IgD-negative memory B cell (primary cell): ENCODE data around the gene PCCA. TPM values are rescaled to one million over a fixed set of nuclear protein-coding genes. Genes with fewer than 3 reads are reported as not detected.
"Not testable (repeated sequence)": the region's sequence is repeated elsewhere in the genome, so short reads cannot be mapped to it uniquely, and the experiment has no call there.

Experiments
- H3K27ac Mint-ChIP-seq, 3 donors: one replicate each; pipeline ENCODE4 v1.8.0; 2020 to 2022; ENCODE audit warnings: mild to moderate bottlenecking in 3 of 3, mixed read lengths in 3 of 3, moderate library complexity in 1 of 3
- H3K27me3 Mint-ChIP-seq: one replicate; pipeline ENCODE4 v1.8.0; 2021; ENCODE audit warnings: mixed read lengths
- H3K36me3 Mint-ChIP-seq: one replicate; pipeline ENCODE4 v1.8.0; 2020; ENCODE audit warnings: mild to moderate bottlenecking, mixed read lengths
- H3K4me1 Mint-ChIP-seq, 3 donors: one replicate each; pipeline ENCODE4 v1.8.0; 2020 to 2022; ENCODE audit warnings: mixed read lengths in 3 of 3, mild to moderate bottlenecking in 1 of 3
- H3K4me3 Mint-ChIP-seq, 4 donors: one replicate each; pipeline ENCODE4 v1.8.0; 2020 to 2022; ENCODE audit warnings: mild to moderate bottlenecking in 4 of 4, mixed read lengths in 4 of 4, moderate library complexity in 3 of 4
- H3K9me3 Mint-ChIP-seq, 3 donors: one replicate each; pipeline ENCODE4 v1.8.0; 2020 to 2021; ENCODE audit warnings: mixed read lengths in 3 of 3, mild to moderate bottlenecking in 1 of 3
- polyA plus RNA-seq: library from polyadenylated mRNA; unstranded; fragments of 300-500 nt; fragmentation: Illumina TruSeq; gene quantifications from one replicate; pipeline ENCODE4 v1.2.3, GENCODE V29; 2021

PCCA gene
- polyA plus RNA-seq, 1 donor from 2014 or later = 8.5 TPM

DNA sequence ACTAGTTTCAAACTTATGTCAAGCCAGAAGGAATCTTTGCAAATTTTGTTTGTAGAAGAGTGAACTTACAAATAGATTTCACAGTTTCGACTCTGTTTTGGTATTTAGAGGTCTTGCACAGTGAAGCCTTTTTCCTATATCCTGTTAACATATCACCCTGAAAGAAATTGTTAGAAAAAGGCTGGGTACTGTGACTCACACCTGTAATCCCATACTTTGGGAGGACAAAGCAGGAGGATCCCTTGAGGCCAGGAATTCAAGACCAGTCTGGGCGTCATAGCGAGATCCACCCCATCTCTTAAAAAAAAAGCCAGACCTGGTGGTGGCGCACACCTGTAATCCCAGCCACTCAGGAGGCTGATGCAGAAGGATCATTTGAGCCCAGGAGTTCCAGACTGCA, 275.7 kb downstream of the PCCA start:
- no peak overlapping the region for H3K27ac Mint-ChIP-seq
- H3K4me3 Mint-ChIP-seq = no peak overlapping the region
- no peaks in the 10 kb centered on the region for H3K9me3 Mint-ChIP-seq
- H3K27me3 Mint-ChIP-seq = no peaks in the 10 kb centered on the region
- H3K36me3 Mint-ChIP-seq = peaks cover 6% of the 10 kb centered on the region
- no peaks in the 10 kb centered on the region for H3K4me1 Mint-ChIP-seq

GRCh38 chr13:100365680-100366079, 276.8 kb downstream of the PCCA start:
- no peaks in the 10 kb centered on the region for H3K27me3 Mint-ChIP-seq
- H3K9me3 Mint-ChIP-seq = peaks cover 0 to 3% (median 1%) of the 10 kb centered on the region in 3 donors
- H3K4me1 Mint-ChIP-seq = no peaks in the 10 kb centered on the region
- no peak overlapping the region for H3K27ac Mint-ChIP-seq
- peaks cover 7% of the 10 kb centered on the region for H3K36me3 Mint-ChIP-seq
- H3K4me3 Mint-ChIP-seq = no peak overlapping the region

GRCh38 chr13:100378533-100378932, 289.6 kb downstream of the PCCA start:
- Mint-ChIP-seq H3K36me3 (peaks cover 35% of the 10 kb centered on the region), H3K4me1 (peaks cover 0 to 2% (median 0%) of the 10 kb centered on the region in 3 donors), H3K4me3 (peak overlapping the region in 1 of 4 donors; percentile 23), H3K27ac (no peak overlapping the region), H3K27me3 (peaks cover 1% of the 10 kb centered on the region), H3K9me3 (peaks cover 13 to 28% (median 22%) of the 10 kb centered on the region in 3 donors)

DNA sequence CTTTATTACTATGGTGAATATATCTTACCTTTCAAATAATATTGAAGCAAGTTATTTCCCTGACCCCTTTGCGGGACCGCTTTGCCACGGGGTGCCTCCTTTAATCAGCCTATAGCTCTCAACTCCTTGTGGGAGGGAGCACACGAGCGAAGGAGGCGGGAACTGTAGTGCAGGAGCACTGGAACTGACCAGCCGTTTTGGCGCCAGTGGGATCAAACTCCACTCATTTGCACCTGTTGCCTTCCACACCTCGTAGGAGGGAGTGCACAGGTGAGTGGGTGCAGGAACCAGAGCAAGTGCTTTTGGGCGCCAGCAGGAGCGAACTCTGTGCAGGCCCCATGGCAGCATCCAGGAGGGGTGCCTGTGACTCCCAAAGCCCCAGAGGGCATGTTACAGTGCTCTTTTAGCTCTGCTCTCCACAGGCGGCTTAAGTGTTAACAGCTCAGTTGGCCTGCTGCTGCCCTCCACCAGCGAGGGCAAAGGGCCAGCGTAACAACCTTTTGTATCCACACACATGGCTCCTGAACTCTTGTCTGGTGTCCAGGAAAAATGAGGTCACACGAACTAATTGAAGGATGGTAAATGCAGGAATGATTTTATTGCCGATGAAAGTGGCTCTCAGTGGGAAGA, 292.8 kb downstream of the PCCA start:
- no peak overlapping the region for H3K27ac Mint-ChIP-seq
- peaks cover 0 to 2% (median 0%) of the 10 kb centered on the region in 3 donors for H3K4me1 Mint-ChIP-seq
- peaks cover 1% of the 10 kb centered on the region for H3K27me3 Mint-ChIP-seq
- peaks cover 21% of the 10 kb centered on the region for H3K36me3 Mint-ChIP-seq
- peaks cover 13 to 23% (median 13%) of the 10 kb centered on the region in 3 donors for H3K9me3 Mint-ChIP-seq
- H3K4me3 Mint-ChIP-seq = no peak overlapping the region

- Mint-ChIP-seq H3K4me1 (peaks cover 0 to 1% (median 0%) of the 10 kb centered on the region in 3 donors), H3K4me3 (no peak overlapping the region), H3K27me3 (peaks cover 1% of the 10 kb centered on the region), H3K9me3 (peaks cover 8 to 17% (median 8%) of the 10 kb centered on the region in 3 donors), H3K36me3 (peaks cover 22% of the 10 kb centered on the region), H3K27ac (no peak overlapping the region)
Measured at GRCh38 chr13:100382785-100383184, 293.9 kb downstream of the PCCA start.

GRCh38 chr13:100387416-100387815, 298.5 kb downstream of the PCCA start:
- Mint-ChIP-seq H3K9me3 (no peaks in the 10 kb centered on the region), H3K4me3 (no peak overlapping the region)

GRCh38 chr13:100388150-100388549, 299.3 kb downstream of the PCCA start:
- H3K4me3 Mint-ChIP-seq, H3K9me3 Mint-ChIP-seq, H3K27ac Mint-ChIP-seq, H3K4me1 Mint-ChIP-seq, H3K27me3 Mint-ChIP-seq, H3K36me3 Mint-ChIP-seq: not testable (repeated sequence)

More at GRCh38 chr13:100387416-100387815, 298.5 kb downstream of the PCCA start:
- Mint-ChIP-seq H3K27ac (no peak overlapping the region), H3K4me1 (no peaks in the 10 kb centered on the region), H3K36me3 (peaks cover 9% of the 10 kb centered on the region), H3K27me3 (no peaks in the 10 kb centered on the region)

DNA sequence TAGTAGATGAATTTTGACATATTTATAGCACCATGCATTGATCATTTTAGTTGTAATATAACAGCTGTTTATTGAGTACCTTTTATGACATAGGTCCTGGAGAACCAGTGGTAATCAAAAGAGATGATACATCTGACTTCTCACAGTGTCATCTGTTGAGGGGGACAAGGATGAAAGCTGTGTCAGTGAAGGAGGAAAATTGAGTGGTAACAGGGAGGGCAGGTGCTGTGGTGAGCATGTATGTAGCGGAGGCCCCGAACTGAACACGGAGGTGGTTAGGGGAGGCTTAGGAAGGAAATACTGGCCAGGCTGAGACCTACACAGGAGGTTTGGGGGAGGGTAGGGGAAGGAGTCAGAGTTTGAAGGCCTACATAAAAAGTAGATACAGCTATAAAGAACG, 300.0 kb downstream of the PCCA start:
- Mint-ChIP-seq H3K27me3 (no peaks in the 10 kb centered on the region), H3K4me1 (peaks cover 0 to 1% (median 0%) of the 10 kb centered on the region in 3 donors), H3K36me3 (peaks cover 9% of the 10 kb centered on the region), H3K27ac (no peak overlapping the region), H3K9me3 (no peaks in the 10 kb centered on the region), H3K4me3 (no peak overlapping the region)

DNA sequence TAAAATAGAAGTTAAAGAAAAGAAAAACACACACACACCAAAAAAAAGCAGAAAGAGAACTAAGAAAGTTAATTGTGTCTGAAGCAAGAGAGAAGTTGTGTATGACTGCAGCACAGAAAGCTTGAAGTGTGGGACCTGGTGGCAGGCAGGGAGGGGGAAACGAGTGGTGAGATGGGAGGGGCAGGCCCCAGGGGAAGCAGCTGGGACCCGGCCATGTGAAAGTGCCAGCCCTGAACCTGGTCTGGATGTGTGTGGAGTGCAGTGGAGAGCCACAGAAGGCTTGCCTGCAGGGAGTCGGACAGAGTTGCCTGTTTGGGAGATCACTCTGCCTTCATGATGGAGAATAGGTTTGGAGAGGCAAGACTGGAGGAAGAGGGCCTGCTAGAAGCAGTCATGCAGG, 300.7 kb downstream of the PCCA start:
- Mint-ChIP-seq H3K27me3 (no peaks in the 10 kb centered on the region), H3K27ac (no peak overlapping the region), H3K4me3 (no peak overlapping the region), H3K4me1 (peaks cover 0 to 1% (median 0%) of the 10 kb centered on the region in 3 donors), H3K9me3 (no peaks in the 10 kb centered on the region), H3K36me3 (peaks cover 9% of the 10 kb centered on the region)

GRCh38 chr13:100392709-100393630, 304.1 kb downstream of the PCCA start:
- peaks cover 0 to 1% (median 0%) of the 10 kb centered on the region in 3 donors for H3K4me1 Mint-ChIP-seq
- H3K36me3 Mint-ChIP-seq = no peaks in the 10 kb centered on the region
- H3K4me3 Mint-ChIP-seq = no peak overlapping the region
- no peaks in the 10 kb centered on the region for H3K9me3 Mint-ChIP-seq
- H3K27me3 Mint-ChIP-seq = no peaks in the 10 kb centered on the region
- H3K27ac Mint-ChIP-seq = no peak overlapping the region

DNA sequence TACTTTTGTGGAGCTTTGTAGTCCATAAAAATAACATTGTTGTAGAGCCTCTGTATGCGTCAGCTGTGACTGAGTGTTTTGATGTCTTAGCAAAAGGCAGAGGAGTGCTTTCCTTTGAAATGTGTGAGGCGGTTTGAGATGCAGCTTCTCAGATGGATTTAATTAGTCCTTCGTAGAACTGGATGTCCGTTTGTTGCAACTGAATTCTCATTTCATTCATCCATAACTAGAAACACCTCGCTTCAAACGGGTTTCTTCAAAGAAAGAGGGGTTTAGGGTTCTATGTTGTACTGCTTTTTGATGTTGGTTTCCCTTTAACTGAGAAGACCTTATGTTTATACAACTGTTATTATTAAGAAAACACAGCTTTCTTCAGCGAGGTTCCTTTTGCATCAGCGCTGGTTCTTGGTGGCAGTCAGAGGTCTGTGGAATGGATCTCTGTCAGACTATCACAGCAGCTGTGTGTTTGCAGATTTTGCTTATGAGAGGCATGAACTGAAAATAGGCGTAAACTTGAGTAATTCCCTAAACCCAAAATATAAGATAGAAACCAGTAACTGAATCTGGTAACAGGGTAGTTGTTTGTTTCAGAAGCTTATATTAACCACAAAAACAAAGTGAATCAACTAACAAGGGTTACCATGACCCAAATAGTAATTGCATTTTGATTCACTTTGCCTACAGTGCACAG, 305.3 kb downstream of the PCCA start:
- H3K27me3 Mint-ChIP-seq = no peaks in the 10 kb centered on the region
- H3K27ac Mint-ChIP-seq = no peak overlapping the region
- no peaks in the 10 kb centered on the region for H3K9me3 Mint-ChIP-seq
- no peak overlapping the region for H3K4me3 Mint-ChIP-seq
- peaks cover 0 to 1% (median 0%) of the 10 kb centered on the region in 3 donors for H3K4me1 Mint-ChIP-seq
- no peaks in the 10 kb centered on the region for H3K36me3 Mint-ChIP-seq

- no peaks in the 10 kb centered on the region for H3K27me3 Mint-ChIP-seq
- H3K4me3 Mint-ChIP-seq = no peak overlapping the region
- H3K36me3 Mint-ChIP-seq = no peaks in the 10 kb centered on the region
- peaks cover 0 to 1% (median 0%) of the 10 kb centered on the region in 3 donors for H3K4me1 Mint-ChIP-seq
- H3K9me3 Mint-ChIP-seq = peaks cover 0 to 2% (median 2%) of the 10 kb centered on the region in 3 donors
- no peak overlapping the region for H3K27ac Mint-ChIP-seq
Measured at GRCh38 chr13:100395698-100396373, 306.9 kb downstream of the PCCA start.

- Mint-ChIP-seq H3K9me3 (peaks cover under 1 to 4% (median 2%) of the 10 kb centered on the region in 3 donors), H3K27ac (no peak overlapping the region), H3K4me1 (peaks cover 0 to 1% (median 0%) of the 10 kb centered on the region in 3 donors), H3K4me3 (no peak overlapping the region), H3K27me3 (no peaks in the 10 kb centered on the region), H3K36me3 (no peaks in the 10 kb centered on the region)
Measured at GRCh38 chr13:100396776-100397175, 307.9 kb downstream of the PCCA start.

DNA sequence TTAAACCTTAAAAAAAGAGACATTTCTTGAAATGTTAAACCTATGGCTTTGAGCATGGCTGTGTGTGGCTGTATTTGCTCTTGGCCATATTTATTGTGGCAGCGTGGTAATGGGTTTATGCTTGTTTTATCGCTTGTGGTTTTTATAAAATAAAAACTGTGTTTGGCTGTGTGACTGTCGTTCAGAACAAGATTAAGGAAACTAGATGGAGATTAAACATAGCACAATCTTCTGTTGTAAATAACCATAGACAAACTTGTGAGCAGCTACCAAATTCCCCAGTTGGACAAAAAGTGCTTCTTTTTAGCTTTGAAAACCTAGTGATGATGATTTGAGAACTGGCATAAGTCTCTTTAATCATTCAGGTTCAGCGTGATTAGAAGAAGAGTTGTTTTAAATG, 308.7 kb downstream of the PCCA start:
- Mint-ChIP-seq H3K27me3 (no peaks in the 10 kb centered on the region), H3K36me3 (peaks cover 1% of the 10 kb centered on the region), H3K4me3 (no peak overlapping the region)

More for the DNA sequence above, 308.7 kb downstream of the PCCA start:
- peaks cover 1 to 8% (median 5%) of the 10 kb centered on the region in 3 donors for H3K9me3 Mint-ChIP-seq
- H3K27ac Mint-ChIP-seq = no peak overlapping the region
- H3K4me1 Mint-ChIP-seq = peaks cover 0 to 1% (median 0%) of the 10 kb centered on the region in 3 donors
